ENCODE data around the gene KRT17. TPM values are rescaled to one million over a fixed set of nuclear protein-coding genes. Genes with fewer than 3 reads are reported as not detected.
"Not testable (repeated sequence)": the region's sequence is repeated elsewhere in the genome, so short reads cannot be mapped to it uniquely, and the experiment has no call there.

Gene KRT17
- polyA plus RNA-seq, 5 donors = 2.6 to 12.1 (median 5.5) TPM

- DNase-seq = not testable (repeated sequence)
Observed at GRCh38 chr17:41621435-41621817, 2.9 kb downstream of the KRT17 start.

GRCh38 chr17:41620583-41621434 is 3.6 kb downstream of the KRT17 start:
- no peak for DNase-seq

GRCh38 chr17:41619927-41620582 is 4.3 kb downstream of the KRT17 start:
- not testable (repeated sequence) for DNase-seq

- no peak for DNase-seq
Observed at GRCh38 chr17:41619036-41619926, 5.1 kb downstream of the KRT17 start.

- DNase-seq = no peak
Observed at GRCh38 chr17:41618341-41619035, 5.9 kb downstream of the KRT17 start.

- DNase-seq = no peak
Observed at GRCh38 chr17:41617698-41618097, 6.7 kb downstream of the KRT17 start.

GRCh38 chr17:41617136-41617535 is 7.2 kb downstream of the KRT17 start:
- DNase-seq = no peak

- not testable (repeated sequence) for DNase-seq
Observed at GRCh38 chr17:41616486-41616885, 7.9 kb downstream of the KRT17 start.

GRCh38 chr17:41615454-41615853 is 8.9 kb downstream of the KRT17 start:
- no peak for DNase-seq

GRCh38 chr17:41614767-41615166 is 9.6 kb downstream of the KRT17 start:
- not testable (repeated sequence) for DNase-seq

GRCh38 chr17:41614098-41614497 is 10.3 kb downstream of the KRT17 start:
- no peak for DNase-seq

- no peak for DNase-seq
Observed at GRCh38 chr17:41613277-41614082, 10.9 kb downstream of the KRT17 start.

GRCh38 chr17:41612376-41613160 is 11.8 kb downstream of the KRT17 start, which contains the start of gene KRT16:
Gene KRT16 (minus strand): TSS chr17:41612767. CDS start chr17:41612688, 79 bp downstream.
- not testable (repeated sequence) for DNase-seq

GRCh38 chr17:41610965-41611640 is 13.3 kb downstream of the KRT17 start:
- DNase-seq = no peak

- not testable (repeated sequence) for DNase-seq
Observed at GRCh38 chr17:41610061-41610517, 14.3 kb downstream of the KRT17 start.

GRCh38 chr17:41606930-41607329 is 17.4 kb downstream of the KRT17 start:
- not testable (repeated sequence) for DNase-seq

- DNase-seq = no peak
Observed at GRCh38 chr17:41602524-41602923, 21.9 kb downstream of the KRT17 start.

GRCh38 chr17:41600318-41600717 is 24.1 kb downstream of the KRT17 start:
- no peak for DNase-seq

- DNase-seq = no peak
Observed at GRCh38 chr17:41599680-41600079, 24.7 kb downstream of the KRT17 start.

Data from right lung (tissue), 5 donors.